ENCODE measurements around the gene CDH26. TPM values are rescaled to one million over a fixed set of nuclear protein-coding genes. Genes with fewer than 3 reads are reported as not detected.

Gene CDH26
- total RNA-seq, 1 experiment from 2014 or later, result 1.0 TPM

DNA sequence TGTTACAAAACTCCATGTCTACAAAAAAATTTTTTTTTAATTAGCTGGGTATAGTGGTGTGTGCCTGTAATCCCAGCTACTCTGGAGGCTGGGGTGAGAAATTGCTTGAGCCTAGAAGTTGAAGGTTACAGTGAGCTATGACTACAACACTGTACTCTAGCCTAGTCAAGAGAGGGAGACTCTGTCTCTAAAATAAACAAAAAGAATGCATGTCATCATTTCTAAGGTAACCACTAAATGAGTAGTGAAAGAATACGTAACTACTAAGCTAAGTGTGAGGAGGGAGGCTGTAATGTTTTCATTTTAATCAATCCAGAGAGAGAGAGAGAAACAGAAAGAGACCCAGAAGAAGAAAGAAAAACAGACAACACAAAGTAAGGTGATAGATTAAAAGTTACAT, 34.7 kb upstream of the CDH26 start:
- TF ChIP-seq TEAD1 (CRISPR knock-in tag; IDR thresholded peaks at IDR 0.05) (no peak), IRF2 (CRISPR knock-in tag; IDR thresholded peaks at IDR 0.05; ENCODE audit: borderline replicate concordance, low read depth) (no peak), GTF2I (CRISPR knock-in tag; conservative IDR thresholded peaks at IDR 0.05) (no peak), CBFB (CRISPR knock-in tag; IDR thresholded peaks at IDR 0.05; ENCODE audit: low read depth) (no peak), TEAD4 (CRISPR knock-in tag; IDR thresholded peaks at IDR 0.05) (no peak), NR3C1 (CRISPR knock-in tag; conservative IDR thresholded peaks at IDR 0.05; ENCODE audit: low read depth) (no peak), FOXJ3 (CRISPR knock-in tag; IDR thresholded peaks at IDR 0.05; ENCODE audit: borderline replicate concordance) (no peak)
- TF ChIP-seq, protein P1, sequence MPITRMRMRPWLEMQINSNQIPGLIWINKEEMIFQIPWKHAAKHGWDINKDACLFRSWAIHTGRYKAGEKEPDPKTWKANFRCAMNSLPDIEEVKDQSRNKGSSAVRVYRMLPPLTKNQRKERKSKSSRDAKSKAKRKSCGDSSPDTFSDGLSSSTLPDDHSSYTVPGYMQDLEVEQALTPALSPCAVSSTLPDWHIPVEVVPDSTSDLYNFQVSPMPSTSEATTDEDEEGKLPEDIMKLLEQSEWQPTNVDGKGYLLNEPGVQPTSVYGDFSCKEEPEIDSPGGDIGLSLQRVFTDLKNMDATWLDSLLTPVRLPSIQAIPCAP (CRISPR knock-in tag; IDR thresholded peaks at IDR 0.05), result no peak
- Mint-ChIP-seq H3K36me3 (no peaks in the 10 kb centered on the region), H3K9me3 (no peaks in the 10 kb centered on the region), H3K4me1 (no peaks in the 10 kb centered on the region), H3K27ac (no peak overlapping the region), H3K4me3 (no peak overlapping the region), H3K27me3 (ENCODE audit: low read depth) (peaks cover 40% of the 10 kb centered on the region)
- CTCF ChIA-PET, result interaction anchor here (0.9 kb wide), 1 partner anchor 10 kb away, joined by 4 read pairs; the partner anchor contains the start of gene SYCP2
- POLR2A ChIA-PET, result interaction anchor here (0.6 kb wide), 1 partner anchor 786 kb away, joined by 3 read pairs; no protein-coding TSS in a partner anchor
- no peak for ATAC-seq
- no peak for DNase-seq (ENCODE audit: low spot score)

DNA sequence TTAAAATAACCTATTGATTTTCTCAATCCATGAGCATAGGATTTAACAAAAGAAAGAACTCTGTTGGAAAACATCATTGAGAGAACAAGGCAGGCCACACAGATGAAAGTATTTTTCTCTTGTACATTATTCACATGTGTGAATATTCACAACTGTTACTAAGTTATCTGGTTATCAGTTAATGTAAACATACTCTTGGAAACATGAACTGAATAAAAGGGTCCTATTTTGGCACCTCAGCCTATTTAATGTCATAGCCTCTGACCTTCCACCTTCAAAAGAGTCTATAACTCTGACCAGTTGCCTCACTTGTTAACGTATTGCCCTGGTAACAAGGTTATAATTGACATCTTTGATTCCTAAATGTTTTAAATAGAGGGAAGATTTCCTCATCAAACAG, 32.9 kb upstream of the CDH26 start:
- no peak for ATAC-seq
- no peak for DNase-seq (ENCODE audit: low spot score)
- Mint-ChIP-seq H3K27me3 (ENCODE audit: low read depth) (peaks cover 47% of the 10 kb centered on the region), H3K27ac (no peak overlapping the region), H3K4me3 (no peak overlapping the region), H3K36me3 (no peaks in the 10 kb centered on the region), H3K4me1 (no peaks in the 10 kb centered on the region), H3K9me3 (no peaks in the 10 kb centered on the region)
- ChIA-PET POLR2A (no interaction called here), CTCF (interaction anchor here (1.4 kb wide), 1 partner anchor 9 kb away, joined by 5 read pairs; no protein-coding TSS in a partner anchor)
- TF ChIP-seq, protein P2, sequence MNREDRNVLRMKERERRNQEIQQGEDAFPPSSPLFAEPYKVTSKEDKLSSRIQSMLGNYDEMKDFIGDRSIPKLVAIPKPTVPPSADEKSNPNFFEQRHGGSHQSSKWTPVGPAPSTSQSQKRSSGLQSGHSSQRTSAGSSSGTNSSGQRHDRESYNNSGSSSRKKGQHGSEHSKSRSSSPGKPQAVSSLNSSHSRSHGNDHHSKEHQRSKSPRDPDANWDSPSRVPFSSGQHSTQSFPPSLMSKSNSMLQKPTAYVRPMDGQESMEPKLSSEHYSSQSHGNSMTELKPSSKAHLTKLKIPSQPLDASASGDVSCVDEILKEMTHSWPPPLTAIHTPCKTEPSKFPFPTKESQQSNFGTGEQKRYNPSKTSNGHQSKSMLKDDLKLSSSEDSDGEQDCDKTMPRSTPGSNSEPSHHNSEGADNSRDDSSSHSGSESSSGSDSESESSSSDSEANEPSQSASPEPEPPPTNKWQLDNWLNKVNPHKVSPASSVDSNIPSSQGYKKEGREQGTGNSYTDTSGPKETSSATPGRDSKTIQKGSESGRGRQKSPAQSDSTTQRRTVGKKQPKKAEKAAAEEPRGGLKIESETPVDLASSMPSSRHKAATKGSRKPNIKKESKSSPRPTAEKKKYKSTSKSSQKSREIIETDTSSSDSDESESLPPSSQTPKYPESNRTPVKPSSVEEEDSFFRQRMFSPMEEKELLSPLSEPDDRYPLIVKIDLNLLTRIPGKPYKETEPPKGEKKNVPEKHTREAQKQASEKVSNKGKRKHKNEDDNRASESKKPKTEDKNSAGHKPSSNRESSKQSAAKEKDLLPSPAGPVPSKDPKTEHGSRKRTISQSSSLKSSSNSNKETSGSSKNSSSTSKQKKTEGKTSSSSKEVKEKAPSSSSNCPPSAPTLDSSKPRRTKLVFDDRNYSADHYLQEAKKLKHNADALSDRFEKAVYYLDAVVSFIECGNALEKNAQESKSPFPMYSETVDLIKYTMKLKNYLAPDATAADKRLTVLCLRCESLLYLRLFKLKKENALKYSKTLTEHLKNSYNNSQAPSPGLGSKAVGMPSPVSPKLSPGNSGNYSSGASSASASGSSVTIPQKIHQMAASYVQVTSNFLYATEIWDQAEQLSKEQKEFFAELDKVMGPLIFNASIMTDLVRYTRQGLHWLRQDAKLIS (CRISPR knock-in tag; IDR thresholded peaks at IDR 0.05; ENCODE audit: borderline replicate concordance), result no peak
- TF ChIP-seq, protein P3, sequence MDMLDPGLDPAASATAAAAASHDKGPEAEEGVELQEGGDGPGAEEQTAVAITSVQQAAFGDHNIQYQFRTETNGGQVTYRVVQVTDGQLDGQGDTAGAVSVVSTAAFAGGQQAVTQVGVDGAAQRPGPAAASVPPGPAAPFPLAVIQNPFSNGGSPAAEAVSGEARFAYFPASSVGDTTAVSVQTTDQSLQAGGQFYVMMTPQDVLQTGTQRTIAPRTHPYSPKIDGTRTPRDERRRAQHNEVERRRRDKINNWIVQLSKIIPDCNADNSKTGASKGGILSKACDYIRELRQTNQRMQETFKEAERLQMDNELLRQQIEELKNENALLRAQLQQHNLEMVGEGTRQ (CRISPR knock-in tag; IDR thresholded peaks at IDR 0.05), result no peak
- no peak for TF ChIP-seq GRHL2 (CRISPR knock-in tag; IDR thresholded peaks at IDR 0.05; ENCODE audit: insufficient replicate concordance, severe bottlenecking)
- TF ChIP-seq NR1H2 (CRISPR knock-in tag; IDR thresholded peaks at IDR 0.05), result no peak
- TF ChIP-seq ZNF263 (CRISPR knock-in tag; IDR thresholded peaks at IDR 0.05; ENCODE audit: low read depth), result no peak
- no peak for TF ChIP-seq ZNF671 (CRISPR knock-in tag; IDR thresholded peaks at IDR 0.05)
- TF ChIP-seq ETV6 (CRISPR knock-in tag; IDR thresholded peaks at IDR 0.05), result no peak
- no peak for TF ChIP-seq SP1 (CRISPR knock-in tag; conservative IDR thresholded peaks at IDR 0.05)
- no peak for TF ChIP-seq FOXJ3 (CRISPR knock-in tag; IDR thresholded peaks at IDR 0.05; ENCODE audit: borderline replicate concordance)
- TF ChIP-seq ATF1 (CRISPR knock-in tag; IDR thresholded peaks at IDR 0.05), result no peak
- TF ChIP-seq, protein P4, sequence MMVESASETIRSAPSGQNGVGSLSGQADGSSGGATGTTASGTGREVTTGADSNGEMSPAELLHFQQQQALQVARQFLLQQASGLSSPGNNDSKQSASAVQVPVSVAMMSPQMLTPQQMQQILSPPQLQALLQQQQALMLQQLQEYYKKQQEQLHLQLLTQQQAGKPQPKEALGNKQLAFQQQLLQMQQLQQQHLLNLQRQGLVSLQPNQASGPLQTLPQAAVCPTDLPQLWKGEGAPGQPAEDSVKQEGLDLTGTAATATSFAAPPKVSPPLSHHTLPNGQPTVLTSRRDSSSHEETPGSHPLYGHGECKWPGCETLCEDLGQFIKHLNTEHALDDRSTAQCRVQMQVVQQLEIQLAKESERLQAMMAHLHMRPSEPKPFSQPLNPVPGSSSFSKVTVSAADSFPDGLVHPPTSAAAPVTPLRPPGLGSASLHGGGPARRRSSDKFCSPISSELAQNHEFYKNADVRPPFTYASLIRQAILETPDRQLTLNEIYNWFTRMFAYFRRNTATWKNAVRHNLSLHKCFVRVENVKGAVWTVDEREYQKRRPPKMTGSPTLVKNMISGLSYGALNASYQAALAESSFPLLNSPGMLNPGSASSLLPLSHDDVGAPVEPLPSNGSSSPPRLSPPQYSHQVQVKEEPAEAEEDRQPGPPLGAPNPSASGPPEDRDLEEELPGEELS (CRISPR knock-in tag; IDR thresholded peaks at IDR 0.05), result no peak
- TF ChIP-seq, protein P5, sequence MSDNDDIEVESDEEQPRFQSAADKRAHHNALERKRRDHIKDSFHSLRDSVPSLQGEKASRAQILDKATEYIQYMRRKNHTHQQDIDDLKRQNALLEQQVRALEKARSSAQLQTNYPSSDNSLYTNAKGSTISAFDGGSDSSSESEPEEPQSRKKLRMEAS (CRISPR knock-in tag; IDR thresholded peaks at IDR 0.05), result no peak
- no peak for TF ChIP-seq HMGA2 (CRISPR knock-in tag; IDR thresholded peaks at IDR 0.05)
- TF ChIP-seq CREB1 (CRISPR knock-in tag; IDR thresholded peaks at IDR 0.05), result no peak

Measured in WTC11 (cell line).